Heart right ventricle (tissue), 16 donors: ENCODE measurements around the gene KCNJ6. TPM values are rescaled to one million over a fixed set of nuclear protein-coding genes. Genes with fewer than 3 reads are reported as not detected.

ENCODE experiments used
- ATAC-seq, 8 donors: fragments of 200-7000 bp; cut with Tn5 transposase; one replicate each; pipeline ENCODE4 v1.9.1; 2020; ENCODE audit warnings: mild to moderate bottlenecking in 8 of 8, moderate library complexity in 8 of 8, moderate number of reproducible peaks in 1 of 8
- DNase-seq, 2 donors: peaks; one replicate each; pipeline ENCODE4 v3.0.0-alpha.2; 2020
- H3K27ac ChIP-seq, 10 donors: fragments of 200-600 bp; sonication (generic) in 2 of 10; one replicate each; pipeline versions ENCODE4 v1.5.0 to v1.8.0; 2020 to 2022; ENCODE audit warnings: mild to moderate bottlenecking in 3 of 10
- H3K27me3 ChIP-seq, 7 donors: fragments of 200-600 bp; one replicate each; pipeline ENCODE4 v1.8.0; 2021 to 2022; ENCODE audit warnings: mild to moderate bottlenecking in 2 of 7
- H3K36me3 ChIP-seq, 9 donors: fragments of 200-600 bp; sonication (generic) in 1 of 9; one replicate each; pipeline versions ENCODE4 v1.5.0 to v1.8.0; 2020 to 2022; ENCODE audit warnings: mild to moderate bottlenecking in 2 of 9
- H3K4me1 ChIP-seq, 9 donors: fragments of 200-600 bp; sonication (generic) in 1 of 9; one replicate each; pipeline versions ENCODE4 v1.5.0 to v1.8.0; 2020 to 2022; ENCODE audit warnings: mild to moderate bottlenecking in 4 of 9
- H3K4me3 ChIP-seq, 10 donors: fragments of 200-600 bp; sonication (generic) in 2 of 10; one replicate each; pipeline versions ENCODE4 v1.5.0 to v1.8.0; 2020 to 2022; ENCODE audit warnings: mild to moderate bottlenecking in 7 of 10, moderate library complexity in 2 of 10
- H3K9me3 ChIP-seq, 11 donors: fragments of 200-600 bp in 10 of 11; sonication (generic) in 2 of 11; one replicate each; pipeline versions ENCODE4 v1.5.0 to v1.8.0; 2013 to 2022; ENCODE audit warnings: mild to moderate bottlenecking in 2 of 11, control low read depth in 1 of 11, moderate library complexity in 1 of 11
- WGBS, 2 donors: extraction: QIAGEN DNeasy Blood & Tissue Kit; methylation state at CpG; one replicate each; pipeline ENCODE4 v1.1.7; 2013; ENCODE audit warnings: inconsistent platforms in 1 of 2; 5-methylcytosine and 5-hydroxymethylcytosine counted together
- intact Hi-C, 10 donors: fragments of 100-400 bp; cut with DNase I; formaldehyde crosslinking; loops; one replicate each; pipeline versions ENCODE4 v1.11.1 to v1.14.2; 2022
- polyA plus RNA-seq, 2 donors: library from polyadenylated mRNA; stranded (reverse); fragments of 200-250 nt; gene quantifications; one replicate each; pipeline ENCODE4 v1.2.3, GENCODE V29; 2013
- total RNA-seq, 10 donors: library from RNA; stranded (reverse); fragmentation: NEBNext Ultra II Directional in 3 of 10; extraction: Animal tissue kit (Norgen Biotek cat#: 25700) in 3 of 10; gene quantifications; one replicate each; pipeline versions ENCODE4 v1.2.1 to v1.2.4, GENCODE V29; 2021 to 2023
- TF ChIP-seq, protein P1 (sequence below), 9 donors: fragments of 200-600 bp; sonication (generic) in 2 of 9; IDR thresholded peaks; one replicate each; pipeline versions ENCODE4 v1.5.0 to v1.8.0; 2021 to 2022; ENCODE audit warnings: antibody characterized with exemption in 9 of 9, mild to moderate bottlenecking in 5 of 9, moderate library complexity in 1 of 9
- donor health status: Arrhythmogenic right ventricular cardiomyopathy.
- donor health status: ischemic (EF 13 %, LVEDD 7.1; RV severe dilation, severe dysfunction).
- donor health status: healthy with polysubstance abuse.
- donor health status: DM: no; HTN: yes; CAD: no.
- donor health status: DM: no; HTN: no; CAD: no.
- donor health status: ischemic (EF 25% LVEDD 6.9; RV normal size, moderate dysfunction).
- donor health status: ischemic (EF 25% LVEDD 5.7; RV mildly dilated, moderate dysfunction).
- donor health status: healthy.
- donor health status: DM: yes; HTN: yes; CAD: no.
- donor health status: Ischemic cardiomyopathy.
- donor health status: ischemic (EF 35%, LVEDD 5.7; RV mildly dilated, moderate dysfunction).
- donor health status: nonischemic (EF 11% LVEDD 7.7; RV severe dilation, severe dysfunction).
- donor health status: DM: yes; HTN: yes; CAD: no.
- donor health status: PGD.
- donor health status: ischemic (EF 29% LVEDD 5.4; RV normal size, mild dysfunction).
- donor health status: nonischemic (EF 23%, LVEDD 6.1; RV moderate dilation, normal function).

The KCNJ6 gene
- total and polyA plus RNA-seq, 12 donors: not detected

DNA sequence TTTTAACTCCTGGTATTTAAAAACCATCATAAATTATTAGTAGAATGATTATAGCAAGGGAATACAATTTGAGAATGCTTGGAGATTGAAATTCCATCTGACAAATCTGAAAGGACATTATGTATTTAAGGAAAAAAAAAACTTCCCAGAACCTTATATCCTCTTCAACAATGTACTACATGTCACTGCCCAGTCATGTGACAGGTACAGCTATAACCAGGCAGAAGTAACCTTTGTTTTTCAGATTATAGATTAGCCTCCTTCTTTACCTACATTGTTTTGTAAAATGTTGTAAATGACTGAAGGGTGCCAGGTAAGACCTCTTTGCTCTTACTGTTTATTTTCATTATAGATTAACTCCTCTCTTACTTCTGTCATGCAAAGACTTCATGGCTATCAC, 96.9 kb downstream of the KCNJ6 start:
- no peak overlapping the region for H3K27ac ChIP-seq
- no peaks in the 10 kb centered on the region for H3K4me1 ChIP-seq
- DNase-seq (no peak), ATAC-seq (no peak)
- TF ChIP-seq, protein P1, sequence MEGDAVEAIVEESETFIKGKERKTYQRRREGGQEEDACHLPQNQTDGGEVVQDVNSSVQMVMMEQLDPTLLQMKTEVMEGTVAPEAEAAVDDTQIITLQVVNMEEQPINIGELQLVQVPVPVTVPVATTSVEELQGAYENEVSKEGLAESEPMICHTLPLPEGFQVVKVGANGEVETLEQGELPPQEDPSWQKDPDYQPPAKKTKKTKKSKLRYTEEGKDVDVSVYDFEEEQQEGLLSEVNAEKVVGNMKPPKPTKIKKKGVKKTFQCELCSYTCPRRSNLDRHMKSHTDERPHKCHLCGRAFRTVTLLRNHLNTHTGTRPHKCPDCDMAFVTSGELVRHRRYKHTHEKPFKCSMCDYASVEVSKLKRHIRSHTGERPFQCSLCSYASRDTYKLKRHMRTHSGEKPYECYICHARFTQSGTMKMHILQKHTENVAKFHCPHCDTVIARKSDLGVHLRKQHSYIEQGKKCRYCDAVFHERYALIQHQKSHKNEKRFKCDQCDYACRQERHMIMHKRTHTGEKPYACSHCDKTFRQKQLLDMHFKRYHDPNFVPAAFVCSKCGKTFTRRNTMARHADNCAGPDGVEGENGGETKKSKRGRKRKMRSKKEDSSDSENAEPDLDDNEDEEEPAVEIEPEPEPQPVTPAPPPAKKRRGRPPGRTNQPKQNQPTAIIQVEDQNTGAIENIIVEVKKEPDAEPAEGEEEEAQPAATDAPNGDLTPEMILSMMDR (IDR thresholded peaks at IDR 0.05): no peak
- intact Hi-C loops: no loop called here
- peaks cover 0 to 22% (median 0%) of the 10 kb centered on the region in 7 donors for H3K27me3 ChIP-seq
- no peaks in the 10 kb centered on the region for H3K9me3 ChIP-seq
- no peaks in the 10 kb centered on the region for H3K36me3 ChIP-seq
- H3K4me3 ChIP-seq: no peak overlapping the region

DNA sequence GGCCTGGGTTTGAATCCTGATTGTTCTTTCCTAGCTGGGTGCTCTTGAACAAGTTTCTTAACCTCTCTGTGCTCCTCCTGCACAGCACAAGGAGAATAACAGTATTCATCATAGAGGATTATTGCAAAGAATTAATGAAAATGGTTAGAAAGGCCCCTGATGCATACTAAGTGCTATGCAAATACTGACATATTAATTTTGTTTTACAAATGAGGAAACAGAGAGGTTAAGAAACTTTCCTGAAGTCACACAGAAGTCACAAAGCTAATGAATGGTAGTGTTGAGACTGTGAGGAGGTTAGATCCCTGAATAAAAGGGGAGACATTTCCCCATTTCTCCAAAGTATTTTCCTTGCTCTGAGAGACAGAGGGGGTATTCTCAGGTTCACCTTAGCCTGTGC, 99.0 kb downstream of the KCNJ6 start:
- Histone ChIP-seq H3K4me3 (no peak overlapping the region), H3K27me3 (peaks cover 0 to 11% (median 0%) of the 10 kb centered on the region in 7 donors)
- no peak for ATAC-seq

DNA sequence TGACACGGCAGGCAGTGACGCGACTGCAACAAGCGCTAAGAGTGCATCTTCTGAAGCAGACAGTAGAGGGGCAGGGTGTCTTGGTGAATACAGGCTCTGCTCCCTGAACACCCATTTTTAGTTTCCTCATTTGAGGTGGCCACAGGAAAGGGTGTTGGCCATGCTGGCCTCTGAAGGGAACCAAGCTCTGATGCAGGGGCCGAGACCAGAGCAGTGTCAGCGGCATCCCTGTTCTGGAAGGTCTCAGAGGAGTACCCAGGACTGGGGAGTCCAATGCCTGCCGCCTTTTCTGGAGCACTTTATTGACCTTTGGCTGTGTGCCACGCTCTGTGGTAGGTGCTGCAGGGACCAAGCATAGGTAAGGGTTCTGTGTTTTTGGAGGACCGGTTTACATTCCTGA, 100.4 kb downstream of the KCNJ6 start:
- TF ChIP-seq, protein P1 (IDR thresholded peaks at IDR 0.05): no peak
- DNase-seq: no peak
- intact Hi-C loops: no loop called here
- Histone ChIP-seq H3K27me3 (peaks cover 0 to 9% (median 0%) of the 10 kb centered on the region in 7 donors), H3K4me1 (no peaks in the 10 kb centered on the region), H3K36me3 (no peaks in the 10 kb centered on the region), H3K9me3 (peaks cover 0 to 22% (median 9%) of the 10 kb centered on the region in 11 donors), H3K27ac (peak overlapping the region in 1 of 10 donors; percentile 54), H3K4me3 (peak overlapping the region in 1 of 10 donors; percentile 19)
- 85 to 89% methylated on average over 9 of the region's 9 CpGs for WGBS, 2 donors
- peak in 1 of 8 donors; percentile 22 for ATAC-seq

More for the DNA sequence above, 99.0 kb downstream of the KCNJ6 start:
- no peak overlapping the region for H3K27ac ChIP-seq
- H3K4me1 ChIP-seq: no peaks in the 10 kb centered on the region
- intact Hi-C loops: no loop called here
- H3K9me3 ChIP-seq: peaks cover 0 to 14% (median 7%) of the 10 kb centered on the region in 11 donors
- no peak for DNase-seq
- H3K36me3 ChIP-seq: no peaks in the 10 kb centered on the region
- TF ChIP-seq, protein P1 (IDR thresholded peaks at IDR 0.05): no peak

DNA sequence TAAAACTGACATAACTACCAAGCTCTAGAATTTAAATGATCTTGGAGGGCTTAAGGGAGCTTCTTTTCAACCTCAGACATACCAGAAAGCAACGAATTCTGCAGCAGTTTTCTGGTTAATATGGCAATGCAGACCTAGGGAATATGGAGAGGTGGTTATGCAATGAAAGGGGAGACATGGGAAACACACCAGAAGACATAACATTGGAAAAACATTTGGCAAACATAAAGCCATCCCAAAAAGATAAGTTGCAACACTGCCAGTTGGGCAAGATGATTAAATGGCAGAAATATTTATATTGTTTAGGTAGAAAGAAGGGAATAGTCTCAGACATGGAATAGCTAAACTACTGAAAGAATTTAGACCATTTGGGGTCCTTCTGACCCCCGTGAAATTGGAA, 104.5 kb downstream of the KCNJ6 start:
- Histone ChIP-seq H3K27ac (no peak overlapping the region), H3K4me3 (no peak overlapping the region), H3K9me3 (peaks cover 0 to 22% (median 9%) of the 10 kb centered on the region in 11 donors), H3K4me1 (no peaks in the 10 kb centered on the region), H3K36me3 (no peaks in the 10 kb centered on the region), H3K27me3 (peaks cover 0 to 15% (median 0%) of the 10 kb centered on the region in 7 donors)
- DNase-seq (no peak), ATAC-seq (no peak)
- 53 to 71% methylated on average over 2 of the region's 2 CpGs for WGBS, 2 donors
- intact Hi-C loops: no loop called here
- TF ChIP-seq, protein P1 (IDR thresholded peaks at IDR 0.05): no peak
